ENCODE data around the gene LRRFIP2. TPM values are rescaled to one million over a fixed set of nuclear protein-coding genes. Genes with fewer than 3 reads are reported as not detected.

The LRRFIP2 gene
- total RNA-seq, 1 experiment from 2014 or later = 47.1 TPM

DNA sequence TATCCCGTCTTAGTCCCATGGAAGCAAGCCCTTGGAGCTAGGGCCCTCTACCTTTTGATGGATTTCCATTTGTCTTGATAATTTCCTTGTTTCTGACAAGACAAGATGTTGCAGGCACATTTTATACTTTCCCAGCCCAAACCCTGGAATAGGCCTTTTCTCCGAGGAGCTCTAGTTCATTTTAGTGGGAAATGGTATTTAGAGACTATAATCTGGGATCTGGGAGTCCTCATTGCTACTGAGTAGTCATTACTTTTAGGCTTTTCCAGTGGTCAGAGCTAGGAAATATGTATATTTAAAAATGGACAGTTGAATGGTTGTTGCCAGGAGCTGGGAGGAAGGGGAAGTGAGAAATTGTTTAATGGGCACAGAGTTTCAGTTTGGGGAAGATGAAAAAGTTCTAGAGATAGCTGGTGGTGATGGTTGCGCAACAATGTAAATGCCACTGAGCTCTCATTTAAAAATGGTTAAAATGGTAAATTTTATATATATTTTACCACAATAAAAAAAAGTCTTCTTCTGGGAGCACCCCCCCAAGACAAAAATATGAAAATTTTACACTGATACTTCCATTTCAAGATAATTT lies 149.5 kb downstream of the LRRFIP2 start:
- Mint-ChIP-seq H3K4me1 (ENCODE audit: low read depth, unreplicated experiment) (no peaks in the 10 kb centered on the region), H3K27ac (ENCODE audit: unreplicated experiment) (no peak overlapping the region), H3K9me3 (ENCODE audit: unreplicated experiment) (no peaks in the 10 kb centered on the region), H3K27me3 (ENCODE audit: insufficient read depth, unreplicated experiment) (no peaks in the 10 kb centered on the region), H3K4me3 (ENCODE audit: unreplicated experiment) (no peak overlapping the region), H3K36me3 (ENCODE audit: insufficient read depth, unreplicated experiment) (peaks cover 79% of the 10 kb centered on the region)
- POLR2A ChIA-PET = interaction anchor here (0.8 kb wide), 1 partner anchor 32 kb away, joined by 4 read pairs; the partner anchor contains the start of genes EPM2AIP1 and MLH1
- peaks cover 2% of the 10 kb centered on the region for H3K36me3 ChIP-seq (ENCODE audit: control insufficient read depth, insufficient read depth, low read length)
- BruUV-seq (replicated peaks) = no TSS peak
- intact Hi-C loops (cut with micrococcal nuclease; ENCODE audit: unreplicated experiment) = loop anchor here (1.0 kb wide), 1 partner anchor 188 kb away; no protein-coding TSS in a partner anchor
- H3K9me3 ChIP-seq = no peaks in the 10 kb centered on the region
- DNase-seq = no peak
- H3K4me1 ChIP-seq = no peaks in the 10 kb centered on the region
- H3K4me3 ChIP-seq (ENCODE audit: low read depth, low read length) = no peak overlapping the region
- CTCF ChIA-PET = no interaction called here
- no peaks in the 10 kb centered on the region for H3K27me3 ChIP-seq (replicated peaks; ENCODE audit: control insufficient read depth, insufficient read depth, low read length)
- TF ChIP-seq, protein P1, sequence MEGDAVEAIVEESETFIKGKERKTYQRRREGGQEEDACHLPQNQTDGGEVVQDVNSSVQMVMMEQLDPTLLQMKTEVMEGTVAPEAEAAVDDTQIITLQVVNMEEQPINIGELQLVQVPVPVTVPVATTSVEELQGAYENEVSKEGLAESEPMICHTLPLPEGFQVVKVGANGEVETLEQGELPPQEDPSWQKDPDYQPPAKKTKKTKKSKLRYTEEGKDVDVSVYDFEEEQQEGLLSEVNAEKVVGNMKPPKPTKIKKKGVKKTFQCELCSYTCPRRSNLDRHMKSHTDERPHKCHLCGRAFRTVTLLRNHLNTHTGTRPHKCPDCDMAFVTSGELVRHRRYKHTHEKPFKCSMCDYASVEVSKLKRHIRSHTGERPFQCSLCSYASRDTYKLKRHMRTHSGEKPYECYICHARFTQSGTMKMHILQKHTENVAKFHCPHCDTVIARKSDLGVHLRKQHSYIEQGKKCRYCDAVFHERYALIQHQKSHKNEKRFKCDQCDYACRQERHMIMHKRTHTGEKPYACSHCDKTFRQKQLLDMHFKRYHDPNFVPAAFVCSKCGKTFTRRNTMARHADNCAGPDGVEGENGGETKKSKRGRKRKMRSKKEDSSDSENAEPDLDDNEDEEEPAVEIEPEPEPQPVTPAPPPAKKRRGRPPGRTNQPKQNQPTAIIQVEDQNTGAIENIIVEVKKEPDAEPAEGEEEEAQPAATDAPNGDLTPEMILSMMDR (IDR thresholded peaks at IDR 0.05; ENCODE audit: insufficient read depth in 1 of 2, low read depth in 1 of 2, low read length in 1 of 2, severe bottlenecking in 1 of 2, unreplicated experiment in 1 of 2) = no peak

- no TSS peak for BruUV-seq (replicated peaks)
- Histone ChIP-seq H3K4me1 (no peaks in the 10 kb centered on the region), H3K27me3 (replicated peaks; ENCODE audit: control insufficient read depth, insufficient read depth, low read length) (no peaks in the 10 kb centered on the region), H3K36me3 (ENCODE audit: control insufficient read depth, insufficient read depth, low read length) (peaks cover 2% of the 10 kb centered on the region), H3K9me3 (no peaks in the 10 kb centered on the region), H3K4me3 (ENCODE audit: low read depth, low read length) (no peak overlapping the region)
- intact Hi-C loops (cut with micrococcal nuclease; ENCODE audit: unreplicated experiment) = loop anchor here (1.0 kb wide), 1 partner anchor 189 kb away; no protein-coding TSS in a partner anchor
- Mint-ChIP-seq H3K4me3 (ENCODE audit: unreplicated experiment) (no peak overlapping the region), H3K4me1 (ENCODE audit: low read depth, unreplicated experiment) (no peaks in the 10 kb centered on the region), H3K9me3 (ENCODE audit: unreplicated experiment) (no peaks in the 10 kb centered on the region), H3K27ac (ENCODE audit: unreplicated experiment) (no peak overlapping the region), H3K27me3 (ENCODE audit: insufficient read depth, unreplicated experiment) (no peaks in the 10 kb centered on the region), H3K36me3 (ENCODE audit: insufficient read depth, unreplicated experiment) (peaks cover 82% of the 10 kb centered on the region)
- no peak for DNase-seq
- ChIA-PET CTCF (no interaction called here), POLR2A (no interaction called here)
- TF ChIP-seq, protein P1 (IDR thresholded peaks at IDR 0.05; ENCODE audit: insufficient read depth in 1 of 2, low read depth in 1 of 2, low read length in 1 of 2, severe bottlenecking in 1 of 2, unreplicated experiment in 1 of 2) = no peak
These were observed 150.3 kb downstream of the LRRFIP2 start for GRCh38 chr3:37024092-37024491.

- H3K27me3 ChIP-seq (replicated peaks; ENCODE audit: control insufficient read depth, insufficient read depth, low read length) = no peaks in the 10 kb centered on the region
- H3K4me3 Mint-ChIP-seq (ENCODE audit: unreplicated experiment) = no peak overlapping the region
- no peak for DNase-seq
- H3K4me1 Mint-ChIP-seq (ENCODE audit: low read depth, unreplicated experiment) = no peaks in the 10 kb centered on the region
- no peaks in the 10 kb centered on the region for H3K27me3 Mint-ChIP-seq (ENCODE audit: insufficient read depth, unreplicated experiment)
- no peak overlapping the region for H3K4me3 ChIP-seq (ENCODE audit: low read depth, low read length)
- TF ChIP-seq, protein P1 (IDR thresholded peaks at IDR 0.05; ENCODE audit: insufficient read depth in 1 of 2, low read depth in 1 of 2, low read length in 1 of 2, severe bottlenecking in 1 of 2, unreplicated experiment in 1 of 2) = no peak
- no TSS peak for BruUV-seq (replicated peaks)
- POLR2A ChIA-PET = no interaction called here
- CTCF ChIA-PET = no interaction called here
- H3K36me3 Mint-ChIP-seq (ENCODE audit: insufficient read depth, unreplicated experiment) = peaks cover 69% of the 10 kb centered on the region
- no peaks in the 10 kb centered on the region for H3K9me3 ChIP-seq
- H3K9me3 Mint-ChIP-seq (ENCODE audit: unreplicated experiment) = no peaks in the 10 kb centered on the region
- intact Hi-C loops (cut with micrococcal nuclease; ENCODE audit: unreplicated experiment) = no loop called here
- H3K27ac Mint-ChIP-seq (ENCODE audit: unreplicated experiment) = no peak overlapping the region
- H3K4me1 ChIP-seq = no peaks in the 10 kb centered on the region
- H3K36me3 ChIP-seq (ENCODE audit: control insufficient read depth, insufficient read depth, low read length) = peaks cover 3% of the 10 kb centered on the region; the same call in 1 of the 2 replicates
These were observed 156.7 kb downstream of the LRRFIP2 start for GRCh38 chr3:37017683-37018082.

All from Caco-2 (cell line).